Erythroblast (primary cell): ENCODE data around the gene TRMO.

ENCODE experiments used
- DNase-seq, 2 experiments: peaks; one replicate each; lab custom pipeline; 2025; lab: John Stamatoyannopoulos, UW
- GATA1 ChIP-seq: IDR thresholded peaks from 2 replicates; pipeline ENCODE4 v1.6.1; 2011; ENCODE audit warnings: low read depth, mild to moderate bottlenecking, control low read depth, low read length, moderate library complexity
- POLR2A ChIP-seq: IDR thresholded peaks from 2 replicates; pipeline ENCODE4 v1.6.1; 2011; ENCODE audit warnings: mild to moderate bottlenecking, low read length

TRMO gene

DNA sequence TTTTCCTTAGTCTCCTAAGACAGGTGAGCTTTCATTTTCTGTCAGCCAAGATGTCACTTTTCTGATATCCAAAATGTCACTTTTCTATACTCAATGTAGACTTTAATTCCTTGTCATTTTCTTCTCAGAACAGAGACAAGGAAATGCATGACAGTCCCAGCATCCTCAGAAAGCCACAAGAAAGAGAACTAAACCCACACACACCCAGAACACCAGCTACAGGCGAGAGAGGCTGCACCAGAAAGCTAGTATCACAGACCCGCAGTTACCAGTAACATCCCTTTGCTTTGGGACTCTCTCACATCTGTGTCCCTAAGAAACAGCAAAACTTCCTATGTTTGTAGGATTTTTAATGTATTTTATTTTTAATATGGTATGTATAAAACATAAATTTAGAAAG lies 17.1 kb downstream of the TRMO start:
- DNase-seq, result no peak
- TF ChIP-seq POLR2A, result no peak
- no peak for TF ChIP-seq GATA1

DNA sequence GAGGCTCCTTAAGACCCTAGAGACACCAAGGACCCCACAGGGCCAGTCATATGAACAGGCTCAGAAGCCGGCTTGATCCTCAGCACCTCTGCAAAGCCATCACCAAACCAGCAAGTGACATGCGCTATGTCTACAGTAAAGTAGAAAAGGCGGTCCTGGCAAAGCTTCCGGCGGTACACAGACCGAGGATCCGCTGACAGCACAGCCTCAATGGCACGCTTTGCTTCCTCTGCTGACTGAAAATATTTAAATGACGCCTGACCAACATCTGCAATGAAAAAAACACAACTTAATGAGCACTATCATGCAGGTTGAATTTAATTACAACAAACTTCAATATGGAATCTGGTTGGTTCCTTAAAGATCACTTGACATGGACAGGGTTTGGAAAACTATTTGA lies 17.6 kb downstream of the TRMO start:
- no peak for DNase-seq
- TF ChIP-seq GATA1 (no peak), POLR2A (no peak)

DNA sequence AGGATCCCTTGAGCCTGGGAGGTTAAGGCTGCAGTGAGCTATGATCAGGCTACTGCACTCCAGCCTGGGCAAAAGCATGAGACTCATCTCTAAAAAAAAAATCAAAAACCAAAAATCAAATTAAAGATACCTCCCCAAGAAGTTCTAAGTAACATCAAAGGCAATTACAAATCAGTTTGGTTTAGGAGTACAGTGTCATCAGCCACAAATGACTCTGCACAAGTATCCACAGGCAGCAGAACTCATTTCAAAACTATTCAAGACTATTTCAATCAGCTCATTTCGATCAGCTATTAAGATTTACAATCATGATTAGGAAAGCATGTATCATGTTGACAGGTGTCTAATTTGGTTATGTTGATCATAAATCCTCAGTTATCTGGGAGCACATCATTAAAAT lies 19.1 kb downstream of the TRMO start:
- DNase-seq, result no peak
- TF ChIP-seq GATA1 (no peak), POLR2A (no peak)

DNA sequence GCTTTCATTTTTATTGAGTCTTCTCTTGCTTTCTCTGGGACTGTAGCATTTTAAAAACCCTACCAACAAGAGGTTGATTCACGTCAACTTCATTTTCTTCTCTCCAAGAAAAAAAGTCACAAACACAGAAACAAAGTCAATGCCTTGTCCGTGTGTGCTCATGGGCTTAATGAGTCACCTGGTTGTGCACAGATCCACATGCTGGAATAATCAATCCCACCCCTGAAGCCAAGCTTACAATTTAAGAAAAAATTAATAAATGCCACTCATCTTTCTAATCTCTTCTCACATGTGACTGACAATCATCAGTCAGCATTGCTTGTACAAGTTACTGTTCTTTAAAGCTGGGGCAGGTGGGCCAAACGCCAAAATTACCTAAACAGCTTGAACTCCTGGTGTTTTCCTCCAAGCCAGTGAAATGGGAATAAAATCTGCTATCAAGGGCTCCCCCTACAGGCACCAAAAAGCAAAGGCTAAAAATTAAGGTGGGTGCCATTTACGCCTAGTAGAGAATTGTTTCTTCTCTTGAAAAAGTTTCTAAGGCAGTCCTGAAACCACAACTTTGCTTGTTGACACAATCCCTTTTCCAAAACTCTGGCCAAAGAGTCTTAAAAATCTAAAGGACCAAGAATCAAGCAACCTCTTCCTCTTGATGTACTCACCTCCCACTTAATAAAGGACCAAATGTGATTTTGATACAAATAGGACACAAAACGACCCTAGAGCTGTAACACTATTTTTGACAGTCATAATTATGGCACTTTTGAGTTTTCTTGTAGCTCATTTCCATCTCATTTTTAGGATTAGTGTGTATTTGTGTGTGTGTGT lies 21.3 kb downstream of the TRMO start:
- DNase-seq, result peak; percentile 46 to 66
- no peak for TF ChIP-seq POLR2A
- TF ChIP-seq GATA1, result no peak

DNA sequence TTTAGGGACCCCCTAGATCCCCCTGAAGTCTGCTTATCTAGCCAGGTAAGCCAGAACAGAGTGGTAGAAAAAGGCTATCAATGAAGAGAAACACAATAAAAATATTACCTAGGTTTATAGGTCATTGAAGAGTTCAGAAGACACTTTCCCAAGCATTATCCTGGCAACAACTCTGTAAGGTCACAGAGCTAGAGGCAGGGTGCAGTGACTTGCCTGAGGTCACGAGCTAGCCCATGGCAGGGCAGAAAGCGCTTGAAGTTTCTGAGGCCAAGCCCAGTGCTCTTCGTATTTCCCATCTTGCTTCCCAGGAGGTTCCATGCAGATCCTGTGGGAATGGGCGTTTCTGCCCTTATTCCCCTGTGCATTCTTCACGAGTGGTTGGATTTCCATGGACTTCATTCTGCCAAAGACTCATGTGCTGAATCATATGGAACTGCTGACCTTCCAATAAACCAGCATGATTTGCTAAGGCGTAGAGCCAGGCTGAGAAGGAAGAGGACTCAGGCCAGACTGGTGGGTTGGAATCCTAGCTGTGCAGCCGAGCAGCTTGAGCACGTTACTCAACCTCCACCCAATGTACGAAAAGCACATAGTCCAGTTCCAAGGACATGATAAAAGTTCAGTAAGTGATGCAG lies 22.1 kb downstream of the TRMO start:
- no peak for DNase-seq

DNA sequence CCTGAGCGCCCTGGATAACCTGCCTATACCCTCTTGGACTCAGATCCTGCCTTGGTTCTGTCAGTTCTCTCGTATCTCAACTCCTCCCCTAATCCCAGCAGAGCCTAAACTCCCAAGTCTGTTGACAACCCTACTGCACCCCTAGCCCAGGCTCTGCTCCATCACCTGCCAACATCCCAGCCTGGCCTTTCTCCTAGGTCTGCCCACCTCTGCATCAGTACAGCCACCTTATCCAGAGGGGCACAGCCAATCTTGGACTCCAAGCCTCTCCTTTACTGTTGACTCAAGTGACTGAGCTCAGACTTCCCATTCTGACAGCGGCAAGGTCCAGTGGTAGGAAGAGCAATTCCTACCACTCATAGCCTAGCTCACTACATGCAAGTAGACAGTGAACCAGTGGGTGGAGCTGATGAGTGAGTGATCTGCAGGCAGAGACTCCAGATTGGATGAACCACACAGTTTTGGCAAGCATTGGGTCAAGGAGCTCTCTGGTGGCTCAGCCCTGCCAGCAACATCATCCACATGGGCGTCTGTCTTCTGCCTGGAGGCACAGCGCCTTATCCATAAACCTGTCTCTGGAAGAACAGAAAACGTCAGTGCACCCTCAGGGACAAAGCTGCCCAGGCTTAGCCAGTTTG lies 26.5 kb downstream of the TRMO start:
- TF ChIP-seq GATA1, result no peak
- no peak for TF ChIP-seq POLR2A
- DNase-seq, result peak; percentile 25 to 27

More for the DNA sequence above, 22.1 kb downstream of the TRMO start:
- no peak for TF ChIP-seq GATA1

DNA sequence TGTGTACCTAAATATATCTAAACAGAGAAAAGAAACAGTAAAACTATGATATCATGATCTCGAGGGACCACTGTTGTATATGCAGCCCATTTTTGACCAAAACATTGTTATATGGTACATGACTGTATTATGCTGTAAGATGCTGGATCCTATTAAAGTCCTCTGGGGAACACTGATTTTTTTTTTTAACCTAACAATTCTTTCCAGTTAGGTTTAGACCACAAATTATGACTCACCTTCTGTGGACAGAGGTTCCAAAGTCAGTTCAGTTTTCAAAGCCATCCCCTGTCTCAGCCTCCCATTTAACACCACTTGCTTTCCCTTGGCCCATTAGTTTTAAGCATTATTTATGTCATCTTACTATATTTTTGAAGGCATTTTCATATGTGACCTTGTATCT lies 27.1 kb downstream of the TRMO start:
- TF ChIP-seq POLR2A, result no peak
- no peak for TF ChIP-seq GATA1

DNA sequence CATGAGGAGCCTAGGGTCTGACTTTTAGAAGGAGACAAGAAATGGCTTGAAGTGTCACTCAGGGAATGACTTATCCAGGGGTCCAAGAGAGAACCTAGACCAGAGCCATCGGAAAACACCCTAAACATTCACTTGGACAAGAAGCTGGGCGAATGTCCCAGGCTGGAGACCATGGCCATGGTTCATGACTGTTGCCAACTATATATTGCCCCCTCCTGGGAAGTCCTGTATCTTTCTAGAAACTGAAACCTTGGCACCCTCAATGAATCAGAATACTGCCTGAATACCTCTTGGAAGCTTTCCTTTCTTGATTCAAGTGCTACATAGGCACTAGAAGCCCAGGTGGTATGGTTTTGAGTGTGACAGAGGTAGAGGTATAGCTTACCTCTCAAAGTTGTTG lies 29.9 kb downstream of the TRMO start:
- TF ChIP-seq GATA1 (no peak), POLR2A (no peak)
- DNase-seq, result no peak

More for the DNA sequence above, 27.1 kb downstream of the TRMO start:
- no peak for DNase-seq

DNA sequence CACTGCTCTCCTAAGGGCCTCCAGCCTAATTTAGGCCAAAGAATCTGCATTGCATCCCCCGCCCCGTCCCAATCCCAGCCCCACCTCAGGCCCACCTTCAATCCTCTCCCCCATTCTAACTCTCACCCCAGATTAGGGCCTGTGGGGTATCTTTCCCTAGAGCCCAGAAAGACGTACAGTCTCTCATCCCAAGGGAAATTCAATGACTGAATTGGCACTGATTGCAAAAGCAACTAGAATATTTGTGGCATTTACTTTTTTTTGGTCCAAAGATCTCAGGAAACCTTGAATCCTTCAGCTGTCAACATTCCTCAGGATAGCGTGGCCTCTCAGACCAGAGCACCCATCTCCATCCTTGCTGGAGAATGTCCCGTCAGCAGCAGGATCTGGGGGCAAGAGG lies 30.6 kb downstream of the TRMO start:
- TF ChIP-seq GATA1 (no peak), POLR2A (no peak)

DNA sequence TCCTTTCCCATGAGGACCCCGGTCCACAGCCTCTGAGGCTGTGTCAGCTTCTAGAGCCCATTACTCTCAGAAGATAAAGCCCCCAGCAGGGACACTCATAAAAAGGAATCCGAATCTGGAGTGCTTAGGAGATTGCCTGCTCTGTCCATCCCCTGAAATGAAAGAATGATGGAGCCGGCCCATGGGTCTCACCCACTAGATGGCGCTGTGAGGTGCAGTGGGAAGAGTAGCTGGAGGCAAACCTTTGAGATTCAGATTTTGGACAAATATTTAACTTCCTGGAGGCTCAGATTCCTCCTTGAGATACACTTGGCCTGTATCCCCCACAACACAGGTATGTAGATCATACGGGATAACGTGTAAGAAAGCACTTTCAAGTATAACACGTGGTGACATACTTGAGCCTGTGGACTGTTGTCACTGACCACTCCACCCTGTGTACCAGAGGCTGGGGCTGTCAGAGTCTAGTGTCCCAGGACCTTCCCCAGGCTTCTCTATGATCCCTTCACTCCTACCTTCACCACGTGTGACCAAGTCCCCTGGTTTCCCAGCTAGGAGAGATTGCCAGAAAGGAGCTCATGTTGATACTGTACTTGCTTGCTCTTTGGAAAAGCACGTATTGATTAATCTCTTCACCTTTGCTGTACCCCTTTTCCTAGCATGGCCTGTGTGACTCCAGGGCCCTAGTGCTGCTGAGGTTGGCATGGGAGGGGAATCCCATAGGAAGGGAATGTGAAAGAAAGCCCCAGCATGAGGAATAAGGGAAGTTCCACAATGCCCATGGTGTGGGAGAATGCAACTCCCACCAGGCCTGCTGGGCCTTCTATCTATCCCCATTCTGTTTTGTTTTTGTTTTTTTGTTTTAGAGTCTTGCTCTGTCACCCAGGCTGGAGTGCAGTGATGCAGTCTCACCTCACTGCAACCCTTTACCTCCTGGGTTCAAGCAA lies 32.1 kb downstream of the TRMO start:
- DNase-seq, result peak; percentile 34 to 65
- TF ChIP-seq POLR2A (no peak), GATA1 (no peak)

More for the DNA sequence above, 30.6 kb downstream of the TRMO start:
- no peak for DNase-seq

DNA sequence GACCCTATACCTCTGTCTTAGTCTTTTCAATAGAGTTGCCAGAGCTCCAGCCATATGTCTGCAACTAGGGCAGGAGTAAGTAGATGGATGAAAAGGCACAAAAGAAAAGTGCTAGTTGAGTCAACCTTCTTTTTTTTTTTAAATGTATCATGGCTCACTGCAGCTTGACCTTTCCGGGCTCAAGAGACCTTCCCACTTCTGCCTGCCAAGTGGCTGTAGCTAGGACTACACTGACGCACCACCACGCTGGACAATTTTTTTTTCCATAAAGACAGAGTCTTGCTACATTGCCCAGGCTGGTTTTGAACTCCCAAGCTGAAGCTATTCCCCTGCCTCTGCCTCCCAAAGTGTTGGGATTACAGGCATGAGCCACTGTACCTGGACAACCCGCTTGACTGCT lies 42.0 kb downstream of the TRMO start:
- no peak for DNase-seq
- TF ChIP-seq GATA1 (no peak), POLR2A (no peak)

DNA sequence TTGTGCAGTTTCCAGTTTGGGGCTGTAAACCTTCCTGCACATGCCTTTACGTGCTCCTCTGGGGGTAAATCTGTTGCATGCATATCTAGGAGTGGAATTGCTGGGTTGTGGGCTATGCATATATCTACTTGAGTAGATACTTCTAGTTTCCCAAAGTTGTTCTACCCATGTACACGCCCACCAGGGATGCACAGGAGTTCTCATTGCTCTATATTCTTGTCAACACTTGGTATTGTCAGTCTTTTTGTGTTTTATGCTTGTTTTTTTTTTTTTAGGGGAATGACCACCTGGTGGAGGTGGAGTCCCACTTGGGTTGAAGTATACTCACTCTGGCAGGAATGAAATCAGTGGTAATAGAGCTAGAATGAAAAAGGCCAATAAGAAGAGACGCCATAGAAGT lies 46.2 kb downstream of the TRMO start:
- no peak for TF ChIP-seq POLR2A
- no peak for TF ChIP-seq GATA1
- no peak for DNase-seq

DNA sequence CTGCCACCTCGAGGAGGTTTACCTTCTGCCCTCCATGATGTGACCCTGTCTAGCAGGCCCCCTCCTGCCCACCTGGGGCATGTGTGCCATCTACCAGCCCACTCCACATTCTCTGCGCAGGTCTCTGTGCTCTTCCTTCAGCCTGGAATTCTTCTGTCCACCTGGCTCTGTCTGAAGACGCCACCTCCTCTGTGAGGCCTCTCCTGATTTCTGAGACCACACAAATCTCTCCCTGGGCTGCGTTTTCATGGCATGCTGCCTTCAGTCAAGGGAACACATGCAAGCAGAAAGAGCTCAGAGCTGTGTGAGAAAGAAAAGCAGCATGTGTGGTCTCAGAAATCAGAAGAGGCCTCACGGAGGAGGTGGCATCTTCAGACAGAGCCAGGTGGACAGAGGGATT lies 47.2 kb downstream of the TRMO start:
- TF ChIP-seq POLR2A (no peak), GATA1 (no peak)
- DNase-seq, result no peak

DNA sequence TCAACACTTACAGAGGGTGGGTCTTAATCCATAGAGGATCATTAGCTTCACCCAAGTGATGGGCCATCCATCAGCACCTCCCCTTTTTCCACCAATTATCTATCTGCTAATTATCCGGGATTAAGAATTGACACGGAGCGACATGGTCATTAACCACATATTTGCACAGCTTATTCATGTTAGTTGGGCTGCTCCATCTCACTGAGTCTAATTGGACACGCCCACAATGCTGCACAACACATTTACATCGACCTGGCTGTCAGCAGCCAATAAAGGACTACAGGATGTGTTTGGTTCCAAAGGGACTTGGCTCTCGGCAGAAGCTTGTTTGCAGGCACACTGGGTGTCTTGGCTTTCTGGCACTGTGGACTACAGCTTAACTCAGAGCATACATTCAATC lies 47.7 kb downstream of the TRMO start:
- no peak for DNase-seq

More for the DNA sequence above, 47.7 kb downstream of the TRMO start:
- TF ChIP-seq POLR2A (no peak), GATA1 (no peak)
